ENCODE data around the gene CEP43.

GRCh38 chr6:166971271-166971670 is 27.9 kb upstream of the CEP43 start:
- TF ChIP-seq CTCF (conservative IDR thresholded peaks at IDR 0.05; ENCODE audit: low read depth, low read length) (no peak), EZH2 (IDR thresholded peaks at IDR 0.05; ENCODE audit: borderline replicate concordance, low read depth, low read length, poor library complexity, severe bottlenecking) (no peak)

Measured in A673 (cell line).